Esophagus muscularis mucosa (tissue), 4 donors: ENCODE results near the gene LRIT1. TPM values are rescaled to one million over a fixed set of nuclear protein-coding genes. Genes with fewer than 3 reads are reported as not detected.

Source experiments
- DNase-seq: peaks from one replicate; pipeline ENCODE4 v3.0.0-alpha.2; 2017; ENCODE audit errors: extremely low spot score
- H3K27ac ChIP-seq, 4 donors: fragments of 200-600 bp; sonication (generic); replicated peaks in 1 of 4; 1 replicate in 3 of 4; 2 replicates in 1 of 4; pipeline ENCODE4 v1.5.1; 2016 to 2019; ENCODE audit warnings: mild to moderate bottlenecking in 1 of 4
- H3K27me3 ChIP-seq, 4 donors: fragments of 200-600 bp; sonication (generic); one replicate each; pipeline versions ENCODE4 v1.5.1 to v1.6.0; 2016 to 2019
- H3K36me3 ChIP-seq, 4 donors: fragments of 200-600 bp; sonication (generic); one replicate each; pipeline ENCODE4 v1.5.1; 2016 to 2019
- H3K4me1 ChIP-seq, 4 donors: fragments of 200-600 bp; sonication (generic); one replicate each; pipeline ENCODE4 v1.5.1; 2016 to 2019
- H3K4me3 ChIP-seq, 4 donors: fragments of 200-600 bp; sonication (generic); 1 replicate in 2 of 4; 2 replicates in 2 of 4; pipeline ENCODE4 v1.5.1; 2016 to 2019; ENCODE audit warnings: mild to moderate bottlenecking in 4 of 4, moderate library complexity in 1 of 4
- H3K9me3 ChIP-seq, 4 donors: fragments of 200-600 bp; sonication (generic); 1 replicate in 3 of 4; 2 replicates in 1 of 4; pipeline ENCODE4 v1.5.1; 2016 to 2019
- CTCF ChIP-seq, 3 experiments: fragments of 200-600 bp in 2 of 3; fragments of 450-650 bp in 1 of 3; sonication (generic) in 2 of 3; IDR thresholded peaks; one replicate each; pipeline ENCODE4 v1.5.1; 2017 to 2019; ENCODE audit warnings: antibody characterized with exemption in 3 of 3, mild to moderate bottlenecking in 2 of 3, moderate library complexity in 1 of 3
- EP300 ChIP-seq: sonication (generic); formaldehyde crosslinking; IDR thresholded peaks from one replicate; pipeline ENCODE4 v1.6.1; 2017; ENCODE audit warnings: antibody characterized with exemption
- POLR2A ChIP-seq: fragments of 450-650 bp; IDR thresholded peaks from one replicate; pipeline ENCODE4 v1.6.1; 2017; ENCODE audit warnings: antibody characterized with exemption, moderate library complexity, mild to moderate bottlenecking, low read depth
- POLR2AphosphoS5 ChIP-seq, 2 donors: sonication (generic); formaldehyde crosslinking; IDR thresholded peaks; one replicate each; pipeline ENCODE4 v1.6.1; 2017; ENCODE audit warnings: antibody characterized with exemption in 2 of 2
- WGBS: methylation state at CpG from one replicate; pipeline ENCODE4 v1.1.5; 2018; 5-methylcytosine and 5-hydroxymethylcytosine counted together
- intact Hi-C: fragments of 100-400 bp; cut with DNase I; formaldehyde crosslinking; loops from one replicate; pipeline ENCODE4 v1.15.1; 2023
- total RNA-seq, 4 donors: library from RNA; depleted of rRNA; stranded (reverse); fragments of >200 nt; gene quantifications; one replicate each; pipeline versions ENCODE4 v1.1.0 to v1.2.1, GENCODE V29; 2016

Gene LRIT1
- total RNA-seq, 4 donors from 2014 or later: not detected

- Histone ChIP-seq H3K9me3 (no peaks in the 10 kb centered on the region), H3K27ac (no peak overlapping the region), H3K4me1 (no peaks in the 10 kb centered on the region), H3K36me3 (no peaks in the 10 kb centered on the region), H3K4me3 (no peak overlapping the region), H3K27me3 (peaks cover 0 to 46% (median 0%) of the 10 kb centered on the region in 4 donors)
- WGBS: 95% methylated on average over 4 of the region's 4 CpGs
- intact Hi-C loops: no loop called here
- no peak for DNase-seq
- TF ChIP-seq POLR2A: no peak
Measured at GRCh38 chr10:84233940-84234339, 7.4 kb downstream of the LRIT1 start.

DNA sequence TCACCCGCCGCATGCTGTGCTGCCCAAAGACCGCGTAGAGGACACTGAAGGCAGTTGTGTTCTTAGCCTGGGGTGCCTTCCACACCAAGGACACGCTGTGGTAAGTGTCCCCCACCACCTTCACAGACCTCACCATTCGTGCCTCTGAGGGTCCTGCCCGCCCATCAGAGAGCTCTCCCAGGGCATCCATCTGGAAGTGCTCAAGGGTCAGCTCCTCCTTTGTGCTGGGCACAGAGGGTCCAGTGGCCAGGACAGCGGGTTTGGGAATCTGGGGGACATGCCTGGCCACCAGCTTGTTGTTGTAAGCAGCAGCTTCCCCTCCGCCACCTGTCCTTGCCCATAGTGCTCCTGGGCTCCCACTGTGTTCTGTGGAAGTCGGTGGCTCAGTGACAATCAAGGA, 9.0 kb downstream of the LRIT1 start:
- H3K9me3 ChIP-seq: no peaks in the 10 kb centered on the region
- intact Hi-C loops: no loop called here
- no peaks in the 10 kb centered on the region for H3K4me1 ChIP-seq
- WGBS: 87% methylated on average over 7 of the region's 10 CpGs
- H3K27me3 ChIP-seq: peaks cover 0 to 35% (median 0%) of the 10 kb centered on the region in 4 donors
- DNase-seq: no peak
- TF ChIP-seq EP300 (no peak), POLR2AphosphoS5 (IDR thresholded peaks at IDR 0.05) (no peak), POLR2A (no peak), CTCF (IDR thresholded peaks at IDR 0.05) (no peak)
- H3K4me3 ChIP-seq: no peak overlapping the region
- no peaks in the 10 kb centered on the region for H3K36me3 ChIP-seq
- H3K27ac ChIP-seq: no peak overlapping the region

DNA sequence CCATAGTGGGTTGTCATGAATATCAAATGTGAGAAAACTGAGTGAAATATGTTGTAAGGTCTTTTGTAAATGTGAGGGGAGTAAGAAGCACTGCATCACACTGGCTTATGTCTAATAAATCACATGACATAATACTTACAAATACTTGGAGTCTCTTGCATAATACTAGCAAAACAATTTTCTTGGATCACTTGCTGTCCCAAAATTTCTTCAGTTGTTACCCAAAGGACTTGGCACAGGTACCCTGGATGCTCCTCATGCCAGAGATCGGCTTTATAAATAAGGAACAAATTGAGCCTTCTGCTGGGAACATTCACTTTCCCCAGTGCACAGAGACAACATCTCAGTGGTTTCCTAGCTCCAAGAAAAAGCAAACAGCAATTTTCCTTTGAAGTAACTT, 11.0 kb downstream of the LRIT1 start:
- 78% methylated on average over 1 of the region's 1 CpG for WGBS
- Histone ChIP-seq H3K4me1 (no peaks in the 10 kb centered on the region), H3K27me3 (peaks cover 0 to 17% (median 0%) of the 10 kb centered on the region in 4 donors), H3K4me3 (no peak overlapping the region), H3K36me3 (no peaks in the 10 kb centered on the region), H3K9me3 (no peaks in the 10 kb centered on the region), H3K27ac (no peak overlapping the region)
- TF ChIP-seq CTCF (IDR thresholded peaks at IDR 0.05) (no peak), POLR2A (no peak), EP300 (no peak), POLR2AphosphoS5 (IDR thresholded peaks at IDR 0.05) (no peak)
- DNase-seq: no peak
- intact Hi-C loops: no loop called here

DNA sequence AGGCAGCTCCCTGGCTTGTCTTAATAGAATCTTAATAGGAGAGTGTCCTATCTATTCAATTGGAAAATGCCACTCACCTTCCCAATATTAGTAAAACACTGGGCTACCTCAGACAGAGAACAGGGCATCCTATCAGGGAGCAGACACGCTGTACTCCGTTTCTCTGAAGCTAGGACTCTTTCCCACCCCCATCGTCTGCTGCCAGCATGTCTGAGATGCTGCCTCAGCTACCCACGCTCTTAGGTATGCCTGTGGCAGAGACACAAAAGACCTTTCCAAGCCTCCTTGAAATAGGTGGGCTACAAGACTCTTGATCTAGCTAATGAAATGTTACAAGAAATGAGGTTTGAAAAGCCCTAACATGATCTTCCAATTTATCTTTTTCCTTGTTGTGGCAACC, 13.5 kb downstream of the LRIT1 start:
- Histone ChIP-seq H3K4me1 (no peaks in the 10 kb centered on the region), H3K27me3 (peaks cover 0 to 18% (median 0%) of the 10 kb centered on the region in 4 donors), H3K27ac (no peak overlapping the region), H3K36me3 (no peaks in the 10 kb centered on the region), H3K9me3 (no peaks in the 10 kb centered on the region), H3K4me3 (no peak overlapping the region)
- WGBS: 71% methylated on average over 4 of the region's 4 CpGs
- intact Hi-C loops: no loop called here
- DNase-seq: no peak
- TF ChIP-seq POLR2AphosphoS5 (IDR thresholded peaks at IDR 0.05) (no peak), CTCF (IDR thresholded peaks at IDR 0.05) (no peak), EP300 (no peak), POLR2A (no peak)

GRCh38 chr10:84226616-84227015, 14.7 kb downstream of the LRIT1 start:
- DNase-seq: no peak
- Histone ChIP-seq H3K27me3 (peaks cover 0 to 21% (median 0%) of the 10 kb centered on the region in 4 donors), H3K9me3 (no peaks in the 10 kb centered on the region), H3K4me3 (no peak overlapping the region), H3K27ac (no peak overlapping the region), H3K36me3 (no peaks in the 10 kb centered on the region), H3K4me1 (no peaks in the 10 kb centered on the region)
- 72% methylated on average over 3 of the region's 3 CpGs for WGBS
- intact Hi-C loops: no loop called here
- no peak for TF ChIP-seq CTCF (IDR thresholded peaks at IDR 0.05)
- no peak for TF ChIP-seq POLR2A
- no peak for TF ChIP-seq EP300
